Measurements from ENCODE around the gene MTUS2.

DNA sequence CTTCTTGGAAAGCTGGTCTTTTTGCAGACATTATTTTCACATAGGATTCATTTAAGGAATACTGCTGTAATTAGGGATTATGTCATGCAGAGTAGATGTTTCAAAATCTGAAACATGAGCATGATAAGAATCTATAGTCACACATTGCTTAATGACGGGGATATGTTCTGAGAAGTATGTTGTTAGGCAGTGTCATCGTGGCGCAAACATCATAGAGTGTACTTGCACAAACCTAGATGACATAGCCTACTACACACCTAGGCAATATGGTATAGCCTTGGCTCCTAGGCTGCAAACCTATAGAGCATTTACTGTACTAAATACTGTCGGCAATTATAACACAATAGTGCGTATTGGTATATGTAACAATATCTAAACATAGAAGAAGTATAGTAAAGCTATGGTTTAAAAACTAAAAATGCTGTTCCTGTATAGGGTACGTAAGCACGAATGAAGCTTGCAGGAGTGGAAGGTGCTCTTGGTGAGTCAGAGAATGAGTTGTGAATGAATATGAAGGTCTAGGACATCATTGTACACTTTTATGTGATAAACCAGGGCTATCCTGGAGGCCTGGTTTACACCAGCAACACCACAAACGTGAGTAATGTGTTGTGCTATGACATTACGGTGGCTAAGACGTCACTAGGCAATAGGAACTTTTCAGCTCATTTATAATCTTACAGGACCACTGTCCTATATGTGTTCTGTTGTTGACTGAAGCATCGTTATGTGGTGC is 283.1 kb downstream of the MTUS2 start:
- TF ChIP-seq, protein P1, sequence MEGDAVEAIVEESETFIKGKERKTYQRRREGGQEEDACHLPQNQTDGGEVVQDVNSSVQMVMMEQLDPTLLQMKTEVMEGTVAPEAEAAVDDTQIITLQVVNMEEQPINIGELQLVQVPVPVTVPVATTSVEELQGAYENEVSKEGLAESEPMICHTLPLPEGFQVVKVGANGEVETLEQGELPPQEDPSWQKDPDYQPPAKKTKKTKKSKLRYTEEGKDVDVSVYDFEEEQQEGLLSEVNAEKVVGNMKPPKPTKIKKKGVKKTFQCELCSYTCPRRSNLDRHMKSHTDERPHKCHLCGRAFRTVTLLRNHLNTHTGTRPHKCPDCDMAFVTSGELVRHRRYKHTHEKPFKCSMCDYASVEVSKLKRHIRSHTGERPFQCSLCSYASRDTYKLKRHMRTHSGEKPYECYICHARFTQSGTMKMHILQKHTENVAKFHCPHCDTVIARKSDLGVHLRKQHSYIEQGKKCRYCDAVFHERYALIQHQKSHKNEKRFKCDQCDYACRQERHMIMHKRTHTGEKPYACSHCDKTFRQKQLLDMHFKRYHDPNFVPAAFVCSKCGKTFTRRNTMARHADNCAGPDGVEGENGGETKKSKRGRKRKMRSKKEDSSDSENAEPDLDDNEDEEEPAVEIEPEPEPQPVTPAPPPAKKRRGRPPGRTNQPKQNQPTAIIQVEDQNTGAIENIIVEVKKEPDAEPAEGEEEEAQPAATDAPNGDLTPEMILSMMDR (IDR thresholded peaks at IDR 0.05; ENCODE audit: insufficient read depth, low read length), result no peak
- no peak for TF ChIP-seq POLR2AphosphoS5 (IDR thresholded peaks at IDR 0.05; ENCODE audit: low read depth)
- TF ChIP-seq GABPA (IDR thresholded peaks at IDR 0.05; ENCODE audit: low read depth), result no peak
- TF ChIP-seq SPI1 (IDR thresholded peaks at IDR 0.05; ENCODE audit: borderline replicate concordance, low read depth), result no peak

Data from HL-60 (cell line).